ENCODE data around the gene RAB4A.
"Not testable (repeated sequence)": the region's sequence is repeated elsewhere in the genome, so short reads cannot be mapped to it uniquely, and the experiment has no call there.

The RAB4A gene

GRCh38 chr1:229271448-229272159 is 693 bp downstream of the RAB4A start:
- peak in 21 of 56 donors; percentile 44 to 81 (median 63) for DNase-seq

GRCh38 chr1:229272164-229273158 is 1.6 kb downstream of the RAB4A start:
- DNase-seq: peak in 1 of 56 donors; percentile 23

- DNase-seq: no peak
These were observed 2.8 kb downstream of the RAB4A start for GRCh38 chr1:229273507-229274232.

- DNase-seq: no peak
These were observed 4.1 kb downstream of the RAB4A start for GRCh38 chr1:229275005-229275404.

- DNase-seq: no peak
These were observed 7.3 kb downstream of the RAB4A start for GRCh38 chr1:229278120-229278741.

GRCh38 chr1:229279242-229279641 is 8.3 kb downstream of the RAB4A start:
- no peak for DNase-seq

- no peak for DNase-seq
These were observed 9.3 kb downstream of the RAB4A start for GRCh38 chr1:229280037-229280828.

GRCh38 chr1:229280921-229281320 is 10.0 kb downstream of the RAB4A start:
- DNase-seq: no peak

GRCh38 chr1:229281339-229281926 is 10.5 kb downstream of the RAB4A start:
- DNase-seq: no peak

GRCh38 chr1:229282295-229282823 is 11.4 kb downstream of the RAB4A start:
- no peak for DNase-seq

GRCh38 chr1:229283183-229283611 is 12.3 kb downstream of the RAB4A start:
- peak in 16 of 56 donors; percentile 14 to 67 (median 38) for DNase-seq

- DNase-seq: no peak
These were observed 14.0 kb downstream of the RAB4A start for GRCh38 chr1:229284887-229285286.

GRCh38 chr1:229285440-229285839 is 14.5 kb downstream of the RAB4A start:
- DNase-seq: no peak

GRCh38 chr1:229286099-229286766 is 15.3 kb downstream of the RAB4A start:
- DNase-seq: no peak

GRCh38 chr1:229287267-229287666 is 16.4 kb downstream of the RAB4A start:
- peak in 3 of 56 donors; percentile 20 to 32 (median 24) for DNase-seq

- DNase-seq: no peak
These were observed 17.6 kb downstream of the RAB4A start for GRCh38 chr1:229288516-229288915.

GRCh38 chr1:229291686-229292085 is 20.8 kb downstream of the RAB4A start:
- not testable (repeated sequence) for DNase-seq

- DNase-seq: no peak
These were observed 22.8 kb downstream of the RAB4A start for GRCh38 chr1:229293528-229294204.
